ENCODE data around the gene LAMA5.

The LAMA5 gene

DNA sequence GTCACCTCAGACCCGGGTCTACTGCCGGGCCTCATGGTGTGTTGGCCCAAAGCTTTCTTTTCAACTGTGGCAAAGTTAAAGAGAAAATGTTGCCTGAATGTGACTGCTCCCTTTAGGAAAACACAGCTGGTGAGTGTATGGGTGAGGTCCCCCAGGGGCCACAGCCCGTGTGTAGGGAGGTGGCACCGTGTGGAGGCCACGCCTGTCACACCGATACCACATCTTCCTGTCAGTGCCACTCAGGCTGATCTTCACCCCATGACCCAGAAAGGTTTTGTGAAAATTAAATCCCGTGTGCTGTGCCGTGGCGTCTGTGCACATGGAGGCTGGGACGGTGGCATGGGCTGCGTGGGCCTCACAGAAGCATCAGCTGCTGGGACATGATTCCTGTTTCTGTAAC is 75.0 kb downstream of the LAMA5 start:
- no peak overlapping the region for H3K27ac ChIP-seq (ENCODE audit: insufficient read depth, low read depth, low read length, poor library complexity, severe bottlenecking)
- H3K27me3 ChIP-seq (ENCODE audit: control insufficient read depth, insufficient read depth, low read length, poor library complexity, severe bottlenecking): no peaks in the 10 kb centered on the region
- H3K36me3 ChIP-seq (ENCODE audit: control insufficient read depth, insufficient read depth, low read length): peaks cover 13% of the 10 kb centered on the region
- no peak overlapping the region for H3K4me3 ChIP-seq (ENCODE audit: insufficient read depth, low read depth, low read length)
- WGBS, 2 experiments: 96 to 97% methylated on average over 11 of the region's 11 CpGs
- H3K4me1 ChIP-seq (ENCODE audit: control insufficient read depth, insufficient read depth, low read length): no peaks in the 10 kb centered on the region
- no peaks in the 10 kb centered on the region for H3K9me3 ChIP-seq (ENCODE audit: control insufficient read depth, low read length)

DNA sequence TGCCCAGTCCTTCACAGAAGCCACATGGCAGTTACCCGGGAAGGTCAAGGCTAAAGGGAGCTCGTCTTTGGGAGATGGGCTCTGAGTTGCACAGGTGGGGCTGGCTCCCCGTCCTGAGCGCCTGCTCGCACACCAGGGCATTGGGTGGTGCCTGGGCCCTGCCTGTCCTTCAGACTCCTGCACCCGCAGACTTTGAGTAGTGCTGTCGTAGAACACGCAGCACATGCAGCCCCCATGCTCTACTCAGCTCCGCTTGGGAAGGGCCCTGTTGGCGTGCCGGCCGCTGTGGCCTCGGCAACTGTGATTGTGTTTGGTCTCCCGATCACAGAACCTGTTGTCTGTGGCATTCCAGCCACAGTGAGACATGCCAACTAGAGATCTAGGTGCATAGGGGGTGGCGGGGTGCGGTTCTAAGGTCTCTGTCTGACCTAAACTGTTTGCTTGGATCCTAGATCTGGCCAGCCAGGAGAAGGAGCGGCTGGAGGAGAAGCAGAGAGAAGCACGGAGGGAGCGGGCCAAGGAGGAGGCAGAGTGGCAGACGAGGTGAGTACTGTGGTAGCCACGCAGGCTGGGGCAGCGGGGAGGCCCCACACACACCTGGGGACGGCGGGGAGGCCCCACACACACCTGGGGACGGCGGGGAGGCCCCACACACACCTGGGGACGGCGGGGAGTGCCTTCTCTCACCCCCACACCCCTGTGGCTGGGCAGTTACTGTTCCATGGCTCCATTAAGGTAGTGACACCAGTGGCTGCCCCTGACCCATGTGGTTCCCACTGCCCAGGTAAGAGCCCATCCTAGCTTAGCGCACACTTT is 75.7 kb downstream of the LAMA5 start:
- H3K4me1 ChIP-seq (ENCODE audit: control insufficient read depth, insufficient read depth, low read length): no peaks in the 10 kb centered on the region
- no peak overlapping the region for H3K27ac ChIP-seq (ENCODE audit: insufficient read depth, low read depth, low read length, poor library complexity, severe bottlenecking)
- no peak overlapping the region for H3K4me3 ChIP-seq (ENCODE audit: insufficient read depth, low read depth, low read length)
- no peaks in the 10 kb centered on the region for H3K9me3 ChIP-seq (ENCODE audit: control insufficient read depth, low read length)
- 96% methylated on average over 29 of the region's 29 CpGs for WGBS, 2 experiments
- H3K36me3 ChIP-seq (ENCODE audit: control insufficient read depth, insufficient read depth, low read length): peaks cover 13% of the 10 kb centered on the region
- H3K27me3 ChIP-seq (ENCODE audit: control insufficient read depth, insufficient read depth, low read length, poor library complexity, severe bottlenecking): no peaks in the 10 kb centered on the region

DNA sequence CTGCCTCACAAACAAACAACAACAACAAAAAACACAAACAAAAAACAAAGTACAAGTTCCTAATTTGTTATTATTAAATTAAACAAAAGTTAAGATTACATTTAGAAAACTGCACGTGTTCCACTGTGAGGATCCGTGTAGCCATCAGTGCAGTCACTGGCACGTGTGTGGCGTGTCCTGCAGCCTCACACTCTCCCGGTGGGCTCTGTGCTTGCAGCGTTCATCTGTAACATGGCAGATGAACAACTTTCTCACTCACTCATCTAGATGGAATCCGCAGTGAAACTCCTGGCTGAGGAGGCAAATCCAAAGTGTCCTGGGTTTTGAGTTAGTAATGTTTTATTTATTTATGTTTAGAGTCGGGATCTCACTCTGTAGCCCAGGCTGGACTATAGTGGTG is 77.2 kb downstream of the LAMA5 start:
- H3K4me1 ChIP-seq (ENCODE audit: control insufficient read depth, insufficient read depth, low read length): no peaks in the 10 kb centered on the region
- no peak overlapping the region for H3K4me3 ChIP-seq (ENCODE audit: insufficient read depth, low read depth, low read length)
- no peaks in the 10 kb centered on the region for H3K27me3 ChIP-seq (ENCODE audit: control insufficient read depth, insufficient read depth, low read length, poor library complexity, severe bottlenecking)
- H3K36me3 ChIP-seq (ENCODE audit: control insufficient read depth, insufficient read depth, low read length): peaks cover 7% of the 10 kb centered on the region
- no peaks in the 10 kb centered on the region for H3K9me3 ChIP-seq (ENCODE audit: control insufficient read depth, low read length)
- no peak overlapping the region for H3K27ac ChIP-seq (ENCODE audit: insufficient read depth, low read depth, low read length, poor library complexity, severe bottlenecking)
- 94 to 96% methylated on average over 8 of the region's 8 CpGs for WGBS, 2 experiments

DNA sequence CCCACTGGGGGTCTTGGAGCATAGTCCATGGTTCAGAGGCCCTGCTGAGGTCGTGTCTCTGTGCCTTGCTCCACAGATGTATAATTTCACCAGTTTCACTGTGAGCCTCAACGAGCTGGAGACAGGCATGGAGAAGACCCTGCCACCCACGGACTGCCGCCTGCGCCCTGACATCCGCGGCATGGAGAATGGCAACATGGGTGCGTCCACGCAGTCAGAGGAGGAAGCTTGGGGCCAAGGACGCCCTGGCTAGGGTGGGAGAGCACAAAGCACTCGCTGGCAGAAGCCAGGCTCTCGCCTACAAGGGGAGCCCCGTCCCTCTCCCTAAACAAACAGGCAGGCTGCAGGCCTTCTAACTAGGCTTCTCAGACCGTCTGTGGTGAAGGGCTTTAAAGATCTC is 78.0 kb downstream of the LAMA5 start:
- Histone ChIP-seq H3K36me3 (ENCODE audit: control insufficient read depth, insufficient read depth, low read length) (peaks cover 7% of the 10 kb centered on the region), H3K9me3 (ENCODE audit: control insufficient read depth, low read length) (no peaks in the 10 kb centered on the region), H3K4me3 (ENCODE audit: insufficient read depth, low read depth, low read length) (no peak overlapping the region), H3K27ac (ENCODE audit: insufficient read depth, low read depth, low read length, poor library complexity, severe bottlenecking) (no peak overlapping the region), H3K4me1 (ENCODE audit: control insufficient read depth, insufficient read depth, low read length) (no peaks in the 10 kb centered on the region), H3K27me3 (ENCODE audit: control insufficient read depth, insufficient read depth, low read length, poor library complexity, severe bottlenecking) (no peaks in the 10 kb centered on the region)
- 89 to 90% methylated on average over 13 to 14 of the region's 14 CpGs for WGBS, 2 experiments

DNA sequence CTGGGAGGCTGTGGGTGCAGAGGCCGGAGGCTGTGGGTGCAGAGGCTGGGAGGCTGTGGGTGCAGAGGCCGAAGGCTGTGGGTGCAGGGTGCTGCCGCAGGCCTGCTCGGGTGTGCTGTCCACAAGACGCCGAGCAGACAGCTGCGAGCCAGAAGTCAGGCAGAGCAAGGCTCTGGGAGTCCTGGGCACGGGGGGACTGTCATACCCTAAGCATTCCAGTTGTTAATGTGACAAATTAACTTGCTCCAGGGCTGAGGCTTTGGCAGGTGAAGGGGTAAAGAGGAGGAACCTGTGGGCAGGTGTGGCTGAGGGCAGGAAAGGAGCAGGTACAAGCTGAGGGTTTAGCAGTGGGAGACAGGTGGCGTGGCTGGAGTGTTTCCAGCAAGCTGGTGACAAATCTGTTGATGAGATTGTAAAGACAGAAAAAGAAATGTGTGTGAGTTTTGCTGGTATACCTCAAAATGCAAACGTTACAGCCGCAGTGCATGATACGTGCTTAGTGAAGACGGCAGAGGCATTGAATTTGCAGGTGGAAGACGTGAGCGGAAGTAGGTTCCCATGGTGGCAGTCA is 78.5 kb downstream of the LAMA5 start:
- H3K4me1 ChIP-seq (ENCODE audit: control insufficient read depth, insufficient read depth, low read length): no peaks in the 10 kb centered on the region
- no peak overlapping the region for H3K4me3 ChIP-seq (ENCODE audit: insufficient read depth, low read depth, low read length)
- no peaks in the 10 kb centered on the region for H3K9me3 ChIP-seq (ENCODE audit: control insufficient read depth, low read length)
- peaks cover 7% of the 10 kb centered on the region for H3K36me3 ChIP-seq (ENCODE audit: control insufficient read depth, insufficient read depth, low read length)
- no peaks in the 10 kb centered on the region for H3K27me3 ChIP-seq (ENCODE audit: control insufficient read depth, insufficient read depth, low read length, poor library complexity, severe bottlenecking)
- 96 to 97% methylated on average over 15 of the region's 15 CpGs for WGBS, 2 experiments
- no peak overlapping the region for H3K27ac ChIP-seq (ENCODE audit: insufficient read depth, low read depth, low read length, poor library complexity, severe bottlenecking)

DNA sequence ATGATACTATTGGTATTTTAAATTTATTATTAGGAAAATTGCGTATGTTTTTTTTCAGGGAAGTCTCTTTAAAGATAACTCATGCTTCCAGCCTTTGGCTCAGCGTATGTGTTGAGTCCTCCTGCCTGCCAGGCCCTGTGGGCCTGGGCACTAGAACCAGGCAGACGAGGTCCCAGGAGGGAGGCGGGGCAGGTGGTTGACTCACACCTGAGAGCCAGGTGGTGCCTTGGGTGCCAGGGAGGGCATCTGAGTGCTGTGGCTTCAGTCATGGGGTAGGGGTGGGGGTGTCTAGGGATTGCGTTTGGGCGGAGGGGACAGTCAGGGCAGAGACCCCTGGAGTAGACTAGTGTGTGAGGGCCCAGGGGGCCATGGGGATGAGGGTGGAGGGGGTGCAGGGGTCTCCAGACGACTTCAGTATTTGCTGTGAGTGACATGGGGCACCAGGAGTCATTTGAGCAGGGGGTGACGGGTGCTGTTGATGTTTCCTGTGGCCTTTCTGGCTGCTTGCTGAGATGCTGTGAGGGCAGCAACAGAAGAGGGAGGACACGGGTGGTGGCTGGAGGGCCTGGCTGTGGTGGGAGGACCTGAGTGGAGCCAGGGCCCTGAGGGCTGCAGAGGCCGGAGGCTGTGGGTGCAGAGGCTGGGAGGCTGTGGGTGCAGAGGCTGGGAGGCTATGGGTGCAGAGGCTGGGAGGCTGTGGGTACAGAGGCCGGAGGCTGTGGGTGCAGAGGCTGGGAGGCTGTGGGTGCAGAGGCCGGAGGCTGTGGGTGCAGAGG is 79.2 kb downstream of the LAMA5 start:
- H3K36me3 ChIP-seq (ENCODE audit: control insufficient read depth, insufficient read depth, low read length): peaks cover 7% of the 10 kb centered on the region
- H3K4me3 ChIP-seq (ENCODE audit: insufficient read depth, low read depth, low read length): no peak overlapping the region
- no peaks in the 10 kb centered on the region for H3K27me3 ChIP-seq (ENCODE audit: control insufficient read depth, insufficient read depth, low read length, poor library complexity, severe bottlenecking)
- H3K9me3 ChIP-seq (ENCODE audit: control insufficient read depth, low read length): no peaks in the 10 kb centered on the region
- no peak overlapping the region for H3K27ac ChIP-seq (ENCODE audit: insufficient read depth, low read depth, low read length, poor library complexity, severe bottlenecking)
- H3K4me1 ChIP-seq (ENCODE audit: control insufficient read depth, insufficient read depth, low read length): no peaks in the 10 kb centered on the region
- 95% methylated on average over 12 of the region's 12 CpGs for WGBS, 2 experiments

DNA sequence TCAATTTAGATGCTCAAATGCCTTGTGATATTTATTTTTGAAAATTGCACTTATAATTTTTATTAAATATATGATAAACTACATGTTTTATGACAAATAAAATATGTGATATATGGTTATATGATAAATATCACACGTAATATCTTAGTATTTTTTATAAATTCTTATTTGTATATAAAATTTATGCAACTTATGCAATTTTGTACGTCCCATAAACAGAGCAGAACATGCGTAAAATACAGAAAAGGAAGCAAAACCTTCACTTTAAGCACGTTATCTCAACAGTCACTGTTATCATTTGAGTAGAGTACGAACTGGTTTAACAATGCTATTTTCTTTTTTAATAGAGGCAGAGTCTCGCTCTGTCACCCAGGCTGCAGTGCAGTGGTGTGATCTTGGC is 80.0 kb downstream of the LAMA5 start:
- Histone ChIP-seq H3K4me3 (ENCODE audit: insufficient read depth, low read depth, low read length) (no peak overlapping the region), H3K4me1 (ENCODE audit: control insufficient read depth, insufficient read depth, low read length) (no peaks in the 10 kb centered on the region), H3K27ac (ENCODE audit: insufficient read depth, low read depth, low read length, poor library complexity, severe bottlenecking) (no peak overlapping the region), H3K9me3 (ENCODE audit: control insufficient read depth, low read length) (no peaks in the 10 kb centered on the region), H3K27me3 (ENCODE audit: control insufficient read depth, insufficient read depth, low read length, poor library complexity, severe bottlenecking) (no peaks in the 10 kb centered on the region), H3K36me3 (ENCODE audit: control insufficient read depth, insufficient read depth, low read length) (peaks cover 11% of the 10 kb centered on the region)
- WGBS, 2 experiments: 84 to 85% methylated on average over 5 of the region's 6 CpGs

DNA sequence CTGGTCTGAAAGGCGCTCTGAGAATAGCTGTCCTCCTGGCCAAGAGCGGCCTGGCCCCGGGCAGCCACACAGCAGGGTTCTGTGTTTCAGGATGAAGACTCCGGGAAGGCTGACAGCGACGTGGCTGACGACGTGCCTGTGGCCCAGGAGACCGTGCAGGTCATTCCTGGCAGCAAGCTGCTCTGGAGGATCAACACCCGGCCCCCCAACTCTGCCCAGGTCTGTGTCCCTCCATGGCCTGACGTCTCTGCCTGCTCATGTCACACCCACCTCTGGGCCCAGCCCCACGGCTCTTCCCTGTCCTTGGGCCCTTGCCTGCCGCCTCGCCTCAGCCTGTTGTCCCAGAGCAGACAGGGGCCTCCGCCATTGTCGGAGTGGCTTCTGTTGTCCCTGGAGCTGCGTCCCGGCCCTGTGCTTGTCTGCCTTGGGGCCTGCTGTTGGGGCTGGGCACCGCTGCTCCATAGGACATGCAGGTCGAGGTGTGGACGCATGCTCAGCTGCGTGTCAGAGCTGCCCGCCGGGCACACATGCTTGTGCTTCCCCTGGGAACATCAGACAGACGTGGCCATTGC is 80.5 kb downstream of the LAMA5 start:
- no peak overlapping the region for H3K4me3 ChIP-seq (ENCODE audit: insufficient read depth, low read depth, low read length)
- no peaks in the 10 kb centered on the region for H3K4me1 ChIP-seq (ENCODE audit: control insufficient read depth, insufficient read depth, low read length)
- H3K9me3 ChIP-seq (ENCODE audit: control insufficient read depth, low read length): no peaks in the 10 kb centered on the region
- H3K27me3 ChIP-seq (ENCODE audit: control insufficient read depth, insufficient read depth, low read length, poor library complexity, severe bottlenecking): no peaks in the 10 kb centered on the region
- H3K27ac ChIP-seq (ENCODE audit: insufficient read depth, low read depth, low read length, poor library complexity, severe bottlenecking): no peak overlapping the region
- H3K36me3 ChIP-seq (ENCODE audit: control insufficient read depth, insufficient read depth, low read length): peaks cover 13% of the 10 kb centered on the region
- WGBS, 2 experiments: 94 to 96% methylated on average over 25 of the region's 25 CpGs

DNA sequence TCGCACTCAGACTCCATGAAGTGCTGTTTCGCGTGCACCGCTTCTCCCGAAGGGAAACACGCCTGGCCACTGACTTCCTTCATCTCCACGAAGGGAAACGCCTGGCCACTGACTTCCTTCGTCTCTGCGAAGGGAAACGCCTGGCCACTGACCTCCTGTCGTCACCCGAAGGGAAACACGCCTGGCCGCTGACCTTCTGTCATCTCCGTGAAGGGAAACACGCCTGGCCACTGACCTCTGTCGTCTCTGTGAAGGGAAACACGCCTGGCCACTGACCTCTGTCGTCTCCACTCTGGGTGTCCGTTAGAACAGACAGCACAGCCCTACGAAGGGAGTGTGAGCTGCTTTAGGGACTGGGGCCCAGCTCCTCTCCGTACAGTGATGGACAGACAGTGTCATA is 81.4 kb downstream of the LAMA5 start:
- H3K27ac ChIP-seq (ENCODE audit: insufficient read depth, low read depth, low read length, poor library complexity, severe bottlenecking): no peak overlapping the region
- peaks cover 17% of the 10 kb centered on the region for H3K36me3 ChIP-seq (ENCODE audit: control insufficient read depth, insufficient read depth, low read length)
- H3K4me1 ChIP-seq (ENCODE audit: control insufficient read depth, insufficient read depth, low read length): no peaks in the 10 kb centered on the region
- no peaks in the 10 kb centered on the region for H3K27me3 ChIP-seq (ENCODE audit: control insufficient read depth, insufficient read depth, low read length, poor library complexity, severe bottlenecking)
- 88 to 89% methylated on average over 23 of the region's 23 CpGs for WGBS, 2 experiments
- no peak overlapping the region for H3K4me3 ChIP-seq (ENCODE audit: insufficient read depth, low read depth, low read length)
- H3K9me3 ChIP-seq (ENCODE audit: control insufficient read depth, low read length): no peaks in the 10 kb centered on the region

DNA sequence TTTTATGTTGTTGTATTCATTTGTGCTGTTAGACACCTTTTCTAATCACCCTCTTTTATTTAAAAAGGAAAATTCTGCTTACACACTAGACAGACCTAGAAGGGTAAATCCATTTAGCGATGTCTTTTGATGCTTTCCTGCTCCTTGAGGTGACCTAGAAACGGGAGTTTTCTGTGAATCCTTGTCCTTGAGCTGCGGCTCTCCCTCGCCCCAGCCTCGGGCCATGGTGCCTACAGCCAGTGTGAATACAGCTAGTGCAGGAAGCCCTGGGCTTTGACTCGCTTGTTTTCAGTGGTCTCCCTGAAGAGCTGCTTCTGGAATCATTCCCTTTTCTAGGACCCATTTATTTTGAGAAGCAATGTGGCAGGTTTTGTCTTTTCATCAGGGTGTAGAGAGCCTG is 82.0 kb downstream of the LAMA5 start:
- H3K27me3 ChIP-seq (ENCODE audit: control insufficient read depth, insufficient read depth, low read length, poor library complexity, severe bottlenecking): no peaks in the 10 kb centered on the region
- H3K4me1 ChIP-seq (ENCODE audit: control insufficient read depth, insufficient read depth, low read length): no peaks in the 10 kb centered on the region
- H3K27ac ChIP-seq (ENCODE audit: insufficient read depth, low read depth, low read length, poor library complexity, severe bottlenecking): no peak overlapping the region
- H3K4me3 ChIP-seq (ENCODE audit: insufficient read depth, low read depth, low read length): no peak overlapping the region
- WGBS, 2 experiments: 96 to 98% methylated on average over 6 of the region's 6 CpGs
- H3K36me3 ChIP-seq (ENCODE audit: control insufficient read depth, insufficient read depth, low read length): peaks cover 23% of the 10 kb centered on the region
- no peaks in the 10 kb centered on the region for H3K9me3 ChIP-seq (ENCODE audit: control insufficient read depth, low read length)

Data from ectodermal cell (in vitro differentiated cells).